SH-SY5Y (cell line): ENCODE results near the gene OMA1.

Experiments
- GATA2 ChIP-seq: IDR thresholded peaks from 2 replicates; pipeline ENCODE4 v1.6.1; 2011; ENCODE audit warnings: mild to moderate bottlenecking, low read depth, low read length
- GATA3 ChIP-seq: IDR thresholded peaks from 2 replicates; pipeline ENCODE4 v1.6.1; 2011; ENCODE audit warnings: low read depth, mild to moderate bottlenecking, low read length, moderate library complexity

- TF ChIP-seq GATA2 (no peak), GATA3 (no peak)
Measured at GRCh38 chr1:58580186-58580585, 33.7 kb upstream of the OMA1 start.
